ENCODE results near the gene IGF2R. TPM values are rescaled to one million over a fixed set of nuclear protein-coding genes. Genes with fewer than 3 reads are reported as not detected.

IGF2R gene
- total and polyA plus RNA-seq, 2 of the 13 experiments (the other 11 are each of a cell fraction or from before 2014, with no cell fraction given) = 38.3 to 70.0 TPM

DNA sequence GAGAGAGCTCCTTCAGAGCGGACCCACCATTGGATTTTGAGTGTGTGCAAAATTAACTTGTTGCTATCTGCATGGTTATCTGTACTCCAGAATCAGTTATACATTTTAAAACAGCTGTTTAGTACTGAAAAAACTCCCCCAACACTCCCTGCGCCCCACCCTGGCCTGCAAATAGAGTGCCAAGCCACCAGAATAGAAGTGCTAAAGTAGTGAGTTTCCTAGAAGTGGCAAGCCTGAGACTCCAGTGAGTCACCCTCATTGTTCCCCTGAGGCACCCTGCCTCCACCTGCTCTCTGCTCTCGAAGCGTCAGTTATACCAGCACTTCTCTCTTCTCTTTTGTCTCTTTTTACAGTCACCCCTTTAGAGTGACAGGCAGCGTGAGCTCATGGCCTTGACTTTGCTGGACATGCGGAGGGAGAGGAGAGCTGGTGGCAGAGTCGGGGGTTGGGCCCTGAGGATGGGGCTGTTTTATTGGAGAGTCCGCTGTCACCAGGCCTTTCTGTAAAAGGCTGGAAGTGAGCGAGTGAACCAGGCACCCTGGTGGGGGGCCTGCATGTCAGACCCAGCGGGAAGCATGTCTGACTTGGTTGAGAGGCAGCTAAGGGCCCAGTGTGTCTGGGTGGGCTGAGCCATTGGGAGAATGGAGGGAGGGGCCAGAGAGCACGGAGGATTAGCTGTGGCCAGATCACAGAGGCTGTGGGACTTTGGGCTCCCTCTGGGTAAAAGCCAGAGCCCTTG, 10.4 kb downstream of the IGF2R start (continued):
- TF ChIP-seq AKNA (CRISPR knock-in tag; IDR thresholded peaks at IDR 0.05; ENCODE audit: borderline replicate concordance) (no peak), CC2D1A (CRISPR knock-in tag; IDR thresholded peaks at IDR 0.05) (no peak), ZNF180 (CRISPR knock-in tag; IDR thresholded peaks at IDR 0.05; ENCODE audit: borderline replicate concordance, low read depth) (no peak), ZNF224 (CRISPR knock-in tag; IDR thresholded peaks at IDR 0.05) (no peak), IKZF5 (CRISPR knock-in tag; IDR thresholded peaks at IDR 0.05) (peak; percentile 32; the same call in 1 of the 2 replicates), MIER3 (CRISPR knock-in tag; IDR thresholded peaks at IDR 0.05; ENCODE audit: borderline replicate concordance) (no peak), PHB2 (IDR thresholded peaks at IDR 0.05; ENCODE audit: partially characterized antibody) (no peak), ZNF883 (CRISPR knock-in tag; IDR thresholded peaks at IDR 0.05; ENCODE audit: not compliant biosample characterization) (no peak), ZBTB44 (CRISPR knock-in tag; IDR thresholded peaks at IDR 0.05) (no peak), GLI4 (CRISPR knock-in tag; IDR thresholded peaks at IDR 0.05; ENCODE audit: borderline replicate concordance) (no peak), ZBTB14 (CRISPR knock-in tag; IDR thresholded peaks at IDR 0.05) (no peak), KLF16 (CRISPR knock-in tag; IDR thresholded peaks at IDR 0.05) (no peak), RBM39 (IDR thresholded peaks at IDR 0.05; ENCODE audit: low read depth, low read length, poor library complexity, severe bottlenecking) (no peak), NFIB (CRISPR knock-in tag; IDR thresholded peaks at IDR 0.05; ENCODE audit: borderline replicate concordance) (no peak), ZNF235 (CRISPR knock-in tag; IDR thresholded peaks at IDR 0.05; ENCODE audit: borderline replicate concordance) (no peak)
- TF ChIP-seq, protein P1, sequence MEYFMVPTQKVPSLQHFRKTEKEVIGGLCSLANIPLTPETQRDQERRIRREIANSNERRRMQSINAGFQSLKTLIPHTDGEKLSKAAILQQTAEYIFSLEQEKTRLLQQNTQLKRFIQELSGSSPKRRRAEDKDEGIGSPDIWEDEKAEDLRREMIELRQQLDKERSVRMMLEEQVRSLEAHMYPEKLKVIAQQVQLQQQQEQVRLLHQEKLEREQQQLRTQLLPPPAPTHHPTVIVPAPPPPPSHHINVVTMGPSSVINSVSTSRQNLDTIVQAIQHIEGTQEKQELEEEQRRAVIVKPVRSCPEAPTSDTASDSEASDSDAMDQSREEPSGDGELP (IDR thresholded peaks at IDR 0.05; ENCODE audit: borderline replicate concordance, low read depth) = no peak

All from HepG2 (cell line).